ENCODE measurements around the gene PLCB1.

- no peak for TF ChIP-seq CTCF (conservative IDR thresholded peaks at IDR 0.05; ENCODE audit: low read depth, low read length)
- TF ChIP-seq RFX5 (IDR thresholded peaks at IDR 0.05; ENCODE audit: low read depth, low read length): no peak
- TF ChIP-seq USF2 (IDR thresholded peaks at IDR 0.05; ENCODE audit: low read depth, low read length): no peak
- TF ChIP-seq SMC3 (IDR thresholded peaks at IDR 0.05; ENCODE audit: low read depth, low read length): no peak
- TF ChIP-seq MXI1 (IDR thresholded peaks at IDR 0.05; ENCODE audit: borderline replicate concordance, low read depth, low read length): no peak
- no peak for TF ChIP-seq POLR2A (IDR thresholded peaks at IDR 0.05; ENCODE audit: low read depth, low read length)
- TF ChIP-seq MAZ (IDR thresholded peaks at IDR 0.05; ENCODE audit: borderline replicate concordance, low read depth, low read length): no peak
- no peak for TF ChIP-seq FOS (IDR thresholded peaks at IDR 0.05; ENCODE audit: low read depth, low read length)
- TF ChIP-seq CEBPB (IDR thresholded peaks at IDR 0.05; ENCODE audit: low read depth, low read length): no peak
- TF ChIP-seq RAD21 (IDR thresholded peaks at IDR 0.05; ENCODE audit: low read length): no peak
Measured at GRCh38 chr20:8205996-8206395, 73.9 kb downstream of the PLCB1 start.
